Ammon's horn (tissue), 1 donor: ENCODE results near the gene TRERF1.

Experiments
- DNase-seq: peaks from one replicate; pipeline ENCODE4 v3.0.0-alpha.2; 2016; ENCODE audit warnings: low spot score

TRERF1 gene

GRCh38 chr6:42185597-42185996 is 266.1 kb downstream of the TRERF1 start:
- DNase-seq, result no peak

- no peak for DNase-seq
These were observed 267.3 kb downstream of the TRERF1 start for GRCh38 chr6:42184475-42184874.

- DNase-seq, result no peak
These were observed 269.6 kb downstream of the TRERF1 start for GRCh38 chr6:42182101-42182500.

- no peak for DNase-seq
These were observed 271.8 kb downstream of the TRERF1 start for GRCh38 chr6:42179945-42180313.

GRCh38 chr6:42179261-42179944 is 272.3 kb downstream of the TRERF1 start:
- no peak for DNase-seq

- DNase-seq, result no peak
These were observed 274.0 kb downstream of the TRERF1 start for GRCh38 chr6:42177514-42178364.

GRCh38 chr6:42176981-42177380 is 274.7 kb downstream of the TRERF1 start:
- no peak for DNase-seq

GRCh38 chr6:42175860-42176259 is 275.9 kb downstream of the TRERF1 start:
- no peak for DNase-seq
